Endodermal cell (in vitro differentiated cells): Measurements from ENCODE around the gene CDC42BPG. TPM values are rescaled to one million over a fixed set of nuclear protein-coding genes. Genes with fewer than 3 reads are reported as not detected.

Experiments
- DNase-seq: peaks from one replicate; pipeline ENCODE4 v3.0.0-alpha.2; 2017
- H3K27ac ChIP-seq: 2 replicates; pipeline ENCODE4 v1.5.1; 2013; ENCODE audit warnings: mild to moderate bottlenecking, low read depth, low read length, moderate library complexity
- H3K27me3 ChIP-seq: 2 replicates; pipeline ENCODE4 v1.6.1; 2013; ENCODE audit warnings: mild to moderate bottlenecking, low read length, moderate library complexity; ENCODE audit not compliant: insufficient read depth, control insufficient read depth, poor library complexity, severe bottlenecking
- H3K36me3 ChIP-seq: 2 replicates; pipeline ENCODE4 v1.7.0; 2013; ENCODE audit warnings: mild to moderate bottlenecking, low read length, moderate library complexity; ENCODE audit not compliant: control insufficient read depth, insufficient read depth
- H3K4me1 ChIP-seq: one replicate; pipeline ENCODE4 v1.7.0; 2013; ENCODE audit warnings: low read length; ENCODE audit not compliant: control insufficient read depth, insufficient read depth
- H3K4me3 ChIP-seq: 2 replicates; pipeline ENCODE4 v1.5.1; 2013; ENCODE audit warnings: mild to moderate bottlenecking, low read length, moderate library complexity
- H3K9ac ChIP-seq: 2 replicates; pipeline ENCODE4 v1.6.1; 2013; ENCODE audit warnings: mild to moderate bottlenecking, low read length, moderate library complexity; ENCODE audit not compliant: poor library complexity, severe bottlenecking; ENCODE audit errors: extremely low read depth
- H3K9me3 ChIP-seq: 2 replicates; pipeline ENCODE4 v1.6.1; 2013; ENCODE audit warnings: mild to moderate bottlenecking, low read length, moderate library complexity; ENCODE audit not compliant: control insufficient read depth
- H3K27ac Mint-ChIP-seq: 2 replicates; pipeline ENCODE4 v1.8.0; 2020; ENCODE audit warnings: mixed read lengths
- H3K27me3 Mint-ChIP-seq: 2 replicates; pipeline ENCODE4 v1.8.0; 2021; ENCODE audit warnings: mild to moderate bottlenecking, mixed read lengths; ENCODE audit not compliant: insufficient read depth
- H3K36me3 Mint-ChIP-seq: 2 replicates; pipeline ENCODE4 v1.8.0; 2020; ENCODE audit warnings: low read depth, mixed read lengths
- H3K4me1 Mint-ChIP-seq: 2 replicates; pipeline ENCODE4 v1.8.0; 2020; ENCODE audit warnings: mixed read lengths
- H3K4me3 Mint-ChIP-seq: 2 replicates; pipeline ENCODE4 v1.8.0; 2020; ENCODE audit warnings: mild to moderate bottlenecking, moderate library complexity, mixed read lengths
- H3K9me3 Mint-ChIP-seq: 2 replicates; pipeline ENCODE4 v1.8.0; 2020; ENCODE audit warnings: mild to moderate bottlenecking, mixed read lengths
- CTCF ChIP-seq: fragments of 200-600 bp; sonication (generic); conservative IDR thresholded peaks from 2 replicates; pipeline ENCODE4 v1.5.0; 2021; ENCODE audit warnings: antibody characterized with exemption, mild to moderate bottlenecking
- WGBS, 2 experiments: methylation state at CpG; one replicate each; pipeline versions ENCODE4 v1.1.5 to v1.1.7; 2013; ENCODE audit warnings: missing lambda C conversion rate in 2 of 2, mixed read lengths in 1 of 2; ENCODE audit not compliant: insufficient coverage in 1 of 2, insufficient read length in 1 of 2; 5-methylcytosine and 5-hydroxymethylcytosine counted together
- total RNA-seq, 2 donors: library from RNA; stranded (reverse); fragmentation: NEBNext Ultra II Directional in 1 of 2; extraction: Animal tissue kit (Norgen Biotek cat#: 25700) in 1 of 2; gene quantifications; 2 replicates in 1 of 2; 3 replicates in 1 of 2; pipeline ENCODE4 v1.2.1, GENCODE V29; 2021

CDC42BPG gene
- total RNA-seq, 2 donors from 2014 or later: 11.1 to 12.6 TPM

GRCh38 chr11:64859542-64860414, 15.3 kb upstream of the CDC42BPG start:
- 95 to 98% methylated on average over 30 to 33 of the region's 33 CpGs for WGBS, 2 experiments
- Mint-ChIP-seq H3K9me3 (no peaks in the 10 kb centered on the region), H3K4me1 (peaks cover 3% of the 10 kb centered on the region), H3K27ac (peak overlapping the region; percentile 59), H3K27me3 (no peaks in the 10 kb centered on the region), H3K36me3 (peaks cover 11% of the 10 kb centered on the region), H3K4me3 (no peak overlapping the region)
- no peak for TF ChIP-seq CTCF
- DNase-seq: no peak
- Histone ChIP-seq H3K4me1 (no peaks in the 10 kb centered on the region), H3K9ac (no peak overlapping the region), H3K4me3 (no peak overlapping the region), H3K27ac (no peak overlapping the region), H3K9me3 (no peaks in the 10 kb centered on the region), H3K36me3 (peaks cover 23% of the 10 kb centered on the region), H3K27me3 (no peaks in the 10 kb centered on the region)

GRCh38 chr11:64858467-64859263, 14.2 kb upstream of the CDC42BPG start:
- H3K4me1 ChIP-seq: no peaks in the 10 kb centered on the region
- peaks cover 17% of the 10 kb centered on the region for H3K36me3 Mint-ChIP-seq

More at GRCh38 chr11:64858467-64859263, 14.2 kb upstream of the CDC42BPG start:
- H3K36me3 ChIP-seq: peaks cover 28% of the 10 kb centered on the region
- no peak overlapping the region for H3K4me3 ChIP-seq
- 91 to 94% methylated on average over 17 to 19 of the region's 19 CpGs for WGBS, 2 experiments
- Mint-ChIP-seq H3K27ac (no peak overlapping the region), H3K4me3 (no peak overlapping the region), H3K9me3 (no peaks in the 10 kb centered on the region), H3K27me3 (no peaks in the 10 kb centered on the region), H3K4me1 (peaks cover 2% of the 10 kb centered on the region)
- no peak for TF ChIP-seq CTCF
- no peak for DNase-seq
- no peaks in the 10 kb centered on the region for H3K9me3 ChIP-seq
- no peak overlapping the region for H3K27ac ChIP-seq
- H3K9ac ChIP-seq: no peak overlapping the region
- H3K27me3 ChIP-seq: no peaks in the 10 kb centered on the region
